ENCODE data around the gene NT5C3B. TPM values are rescaled to one million over a fixed set of nuclear protein-coding genes. Genes with fewer than 3 reads are reported as not detected.

Gene NT5C3B
- polyA plus RNA-seq, 1 donor from 2014 or later = 272 TPM

- H3K9ac ChIP-seq (ENCODE audit: low read length) = no peak overlapping the region
- TF ChIP-seq POLR2AphosphoS5 (IDR thresholded peaks at IDR 0.05) (no peak), SMC3 (conservative IDR thresholded peaks at IDR 0.05; ENCODE audit: poor library complexity) (no peak)
- TF ChIP-seq, protein P1, sequence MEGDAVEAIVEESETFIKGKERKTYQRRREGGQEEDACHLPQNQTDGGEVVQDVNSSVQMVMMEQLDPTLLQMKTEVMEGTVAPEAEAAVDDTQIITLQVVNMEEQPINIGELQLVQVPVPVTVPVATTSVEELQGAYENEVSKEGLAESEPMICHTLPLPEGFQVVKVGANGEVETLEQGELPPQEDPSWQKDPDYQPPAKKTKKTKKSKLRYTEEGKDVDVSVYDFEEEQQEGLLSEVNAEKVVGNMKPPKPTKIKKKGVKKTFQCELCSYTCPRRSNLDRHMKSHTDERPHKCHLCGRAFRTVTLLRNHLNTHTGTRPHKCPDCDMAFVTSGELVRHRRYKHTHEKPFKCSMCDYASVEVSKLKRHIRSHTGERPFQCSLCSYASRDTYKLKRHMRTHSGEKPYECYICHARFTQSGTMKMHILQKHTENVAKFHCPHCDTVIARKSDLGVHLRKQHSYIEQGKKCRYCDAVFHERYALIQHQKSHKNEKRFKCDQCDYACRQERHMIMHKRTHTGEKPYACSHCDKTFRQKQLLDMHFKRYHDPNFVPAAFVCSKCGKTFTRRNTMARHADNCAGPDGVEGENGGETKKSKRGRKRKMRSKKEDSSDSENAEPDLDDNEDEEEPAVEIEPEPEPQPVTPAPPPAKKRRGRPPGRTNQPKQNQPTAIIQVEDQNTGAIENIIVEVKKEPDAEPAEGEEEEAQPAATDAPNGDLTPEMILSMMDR (IDR thresholded peaks at IDR 0.05; ENCODE audit: poor library complexity, severe bottlenecking) = no peak
- no peaks in the 10 kb centered on the region for H3K9me3 ChIP-seq (ENCODE audit: low read length)
- H2AFZ ChIP-seq (ENCODE audit: low read depth, low read length) = no peak overlapping the region
- no peak overlapping the region for H3K4me3 ChIP-seq (ENCODE audit: low read length)
- H3K9me2 ChIP-seq (ENCODE audit: insufficient read depth, low read length) = no peaks in the 10 kb centered on the region
- H3K36me3 ChIP-seq (ENCODE audit: insufficient read depth, low read length) = peaks cover 8% of the 10 kb centered on the region
- H3K79me2 ChIP-seq (replicated peaks; ENCODE audit: insufficient read depth, low read length) = no peaks in the 10 kb centered on the region
- H3K27ac ChIP-seq (ENCODE audit: low read length) = no peak overlapping the region
- H3K4me2 ChIP-seq (ENCODE audit: low read length) = no peak overlapping the region
- no peaks in the 10 kb centered on the region for H3F3A ChIP-seq (ENCODE audit: insufficient read depth, low read length, poor library complexity, severe bottlenecking)
- H4K20me1 ChIP-seq (ENCODE audit: insufficient read depth) = no peaks in the 10 kb centered on the region
- H3K27me3 ChIP-seq (ENCODE audit: insufficient read depth, low read depth, low read length) = no peaks in the 10 kb centered on the region
Observed at GRCh38 chr17:41873559-41874292, 37.7 kb upstream of the NT5C3B start.

DNA sequence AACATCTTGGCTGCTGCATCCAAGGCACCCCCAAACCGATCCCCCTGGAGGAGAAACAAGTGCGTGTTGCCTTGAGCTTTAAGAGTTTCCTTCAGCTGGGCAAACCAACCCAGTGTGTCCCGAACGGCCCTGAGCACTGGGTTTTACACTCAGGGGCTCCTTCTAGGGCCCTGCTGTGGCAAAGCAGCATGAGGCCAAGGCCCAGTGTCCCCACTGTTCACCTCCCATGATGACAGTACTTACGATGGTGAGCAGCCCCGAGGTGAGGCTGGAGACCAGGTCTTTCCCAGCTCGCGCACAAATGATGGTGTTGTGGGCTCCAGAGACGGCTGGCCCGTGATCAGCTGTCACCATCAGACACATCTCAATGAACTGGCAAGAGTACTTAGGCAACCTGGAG is 35.8 kb upstream of the NT5C3B start:
- Histone ChIP-seq H3K9me3 (ENCODE audit: low read length) (no peaks in the 10 kb centered on the region), H3K9me2 (ENCODE audit: insufficient read depth, low read length) (no peaks in the 10 kb centered on the region), H3K4me3 (ENCODE audit: low read length) (no peak overlapping the region), H3K9ac (ENCODE audit: low read length) (no peak overlapping the region), H3K27me3 (ENCODE audit: insufficient read depth, low read depth, low read length) (no peaks in the 10 kb centered on the region), H2AFZ (ENCODE audit: low read depth, low read length) (no peak overlapping the region), H3K79me2 (replicated peaks; ENCODE audit: insufficient read depth, low read length) (no peaks in the 10 kb centered on the region), H3K27ac (ENCODE audit: low read length) (no peak overlapping the region), H3K36me3 (ENCODE audit: insufficient read depth, low read length) (peaks cover 5% of the 10 kb centered on the region), H3F3A (ENCODE audit: insufficient read depth, low read length, poor library complexity, severe bottlenecking) (no peaks in the 10 kb centered on the region), H4K20me1 (ENCODE audit: insufficient read depth) (no peaks in the 10 kb centered on the region), H3K4me2 (ENCODE audit: low read length) (no peak overlapping the region)
- TF ChIP-seq EZH2 (IDR thresholded peaks at IDR 0.05; ENCODE audit: borderline replicate concordance, insufficient read depth, low read length, poor library complexity, severe bottlenecking) (no peak), RAD21 (conservative IDR thresholded peaks at IDR 0.05) (no peak), POLR2AphosphoS5 (IDR thresholded peaks at IDR 0.05) (no peak), SMC3 (conservative IDR thresholded peaks at IDR 0.05; ENCODE audit: poor library complexity) (no peak), MXI1 (conservative IDR thresholded peaks at IDR 0.05; ENCODE audit: poor library complexity, severe bottlenecking) (no peak), EP300 (conservative IDR thresholded peaks at IDR 0.05; ENCODE audit: poor library complexity, severe bottlenecking) (no peak), TAF1 (IDR thresholded peaks at IDR 0.05; ENCODE audit: low read depth) (no peak)
- TF ChIP-seq, protein P1 (IDR thresholded peaks at IDR 0.05; ENCODE audit: poor library complexity, severe bottlenecking) = no peak
- TF ChIP-seq, protein P2, sequence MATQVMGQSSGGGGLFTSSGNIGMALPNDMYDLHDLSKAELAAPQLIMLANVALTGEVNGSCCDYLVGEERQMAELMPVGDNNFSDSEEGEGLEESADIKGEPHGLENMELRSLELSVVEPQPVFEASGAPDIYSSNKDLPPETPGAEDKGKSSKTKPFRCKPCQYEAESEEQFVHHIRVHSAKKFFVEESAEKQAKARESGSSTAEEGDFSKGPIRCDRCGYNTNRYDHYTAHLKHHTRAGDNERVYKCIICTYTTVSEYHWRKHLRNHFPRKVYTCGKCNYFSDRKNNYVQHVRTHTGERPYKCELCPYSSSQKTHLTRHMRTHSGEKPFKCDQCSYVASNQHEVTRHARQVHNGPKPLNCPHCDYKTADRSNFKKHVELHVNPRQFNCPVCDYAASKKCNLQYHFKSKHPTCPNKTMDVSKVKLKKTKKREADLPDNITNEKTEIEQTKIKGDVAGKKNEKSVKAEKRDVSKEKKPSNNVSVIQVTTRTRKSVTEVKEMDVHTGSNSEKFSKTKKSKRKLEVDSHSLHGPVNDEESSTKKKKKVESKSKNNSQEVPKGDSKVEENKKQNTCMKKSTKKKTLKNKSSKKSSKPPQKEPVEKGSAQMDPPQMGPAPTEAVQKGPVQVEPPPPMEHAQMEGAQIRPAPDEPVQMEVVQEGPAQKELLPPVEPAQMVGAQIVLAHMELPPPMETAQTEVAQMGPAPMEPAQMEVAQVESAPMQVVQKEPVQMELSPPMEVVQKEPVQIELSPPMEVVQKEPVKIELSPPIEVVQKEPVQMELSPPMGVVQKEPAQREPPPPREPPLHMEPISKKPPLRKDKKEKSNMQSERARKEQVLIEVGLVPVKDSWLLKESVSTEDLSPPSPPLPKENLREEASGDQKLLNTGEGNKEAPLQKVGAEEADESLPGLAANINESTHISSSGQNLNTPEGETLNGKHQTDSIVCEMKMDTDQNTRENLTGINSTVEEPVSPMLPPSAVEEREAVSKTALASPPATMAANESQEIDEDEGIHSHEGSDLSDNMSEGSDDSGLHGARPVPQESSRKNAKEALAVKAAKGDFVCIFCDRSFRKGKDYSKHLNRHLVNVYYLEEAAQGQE (IDR thresholded peaks at IDR 0.05; ENCODE audit: borderline replicate concordance) = no peak

All from neural cell (in vitro differentiated cells).